Right atrium auricular region (tissue), 2 donors: ENCODE data around the gene ACTL7A. TPM values are rescaled to one million over a fixed set of nuclear protein-coding genes. Genes with fewer than 3 reads are reported as not detected.
"Not testable (repeated sequence)": the region's sequence is repeated elsewhere in the genome, so short reads cannot be mapped to it uniquely, and the experiment has no call there.

ENCODE experiments used
- DNase-seq: peaks from one replicate; pipeline ENCODE4 v3.0.0-alpha.2; 2019; ENCODE audit warnings: low spot score
- H3K27ac ChIP-seq, 2 donors: fragments of 200-600 bp; sonication (generic); 1 replicate in 1 of 2; 2 replicates in 1 of 2; pipeline ENCODE4 v1.5.1; 2016 to 2019
- H3K27me3 ChIP-seq, 2 donors: fragments of 200-600 bp; sonication (generic); one replicate each; pipeline versions ENCODE4 v1.5.1 to v1.6.0; 2017 to 2019
- H3K36me3 ChIP-seq: fragments of 200-600 bp; sonication (generic); one replicate; pipeline ENCODE4 v1.5.1; 2016
- H3K4me1 ChIP-seq, 2 donors: fragments of 200-600 bp; sonication (generic); one replicate each; pipeline versions ENCODE4 v1.5.1 to v1.6.0; 2017 to 2019
- H3K4me3 ChIP-seq, 2 donors: fragments of 200-600 bp; sonication (generic); 1 replicate in 1 of 2; 2 replicates in 1 of 2; pipeline ENCODE4 v1.5.1; 2017 to 2019; ENCODE audit warnings: mild to moderate bottlenecking in 1 of 2, moderate library complexity in 1 of 2
- H3K9me3 ChIP-seq, 2 donors: fragments of 200-600 bp; sonication (generic); one replicate each; pipeline ENCODE4 v1.5.1; 2019
- CTCF ChIP-seq, 2 donors: fragments of 200-600 bp; sonication (generic); IDR thresholded peaks; one replicate each; pipeline ENCODE4 v1.5.1; 2019; ENCODE audit warnings: antibody characterized with exemption in 2 of 2
- total RNA-seq, 2 donors: library from RNA; depleted of rRNA; stranded (reverse); fragments of >200 nt; gene quantifications; one replicate each; pipeline ENCODE4 v1.1.0, GENCODE V29; 2016

The ACTL7A gene
- total RNA-seq, 2 donors from 2014 or later, result not detected

GRCh38 chr9:108880738-108881316, 18.8 kb downstream of the ACTL7A start:
- Histone ChIP-seq H3K4me1 (peaks cover 0 to 4% of the 10 kb centered on the region in 2 donors), H3K27ac (no peak overlapping the region), H3K36me3 (peaks cover 69% of the 10 kb centered on the region), H3K27me3 (no peaks in the 10 kb centered on the region), H3K4me3 (no peak overlapping the region), H3K9me3 (peaks cover 0 to 6% of the 10 kb centered on the region in 2 donors)
- no peak for DNase-seq
- TF ChIP-seq CTCF (IDR thresholded peaks at IDR 0.05), result no peak

GRCh38 chr9:108882052-108882888, 20.2 kb downstream of the ACTL7A start:
- peaks cover 56% of the 10 kb centered on the region for H3K36me3 ChIP-seq
- no peaks in the 10 kb centered on the region for H3K27me3 ChIP-seq
- no peak for DNase-seq

GRCh38 chr9:108883085-108883484, 21.0 kb downstream of the ACTL7A start:
- H3K4me3 ChIP-seq, result no peak overlapping the region

More at GRCh38 chr9:108882052-108882888, 20.2 kb downstream of the ACTL7A start:
- no peak for TF ChIP-seq CTCF (IDR thresholded peaks at IDR 0.05)
- H3K4me1 ChIP-seq, result peaks cover 0 to 7% of the 10 kb centered on the region in 2 donors
- H3K27ac ChIP-seq, result no peak overlapping the region
- peaks cover 0 to 6% of the 10 kb centered on the region in 2 donors for H3K9me3 ChIP-seq
- H3K4me3 ChIP-seq, result no peak overlapping the region

GRCh38 chr9:108884701-108885100, 22.6 kb downstream of the ACTL7A start:
- H3K4me1 ChIP-seq, result peaks cover 0 to 14% of the 10 kb centered on the region in 2 donors
- no peak for DNase-seq
- peaks cover 0 to 6% of the 10 kb centered on the region in 2 donors for H3K9me3 ChIP-seq
- no peaks in the 10 kb centered on the region for H3K27me3 ChIP-seq
- peaks cover 32% of the 10 kb centered on the region for H3K36me3 ChIP-seq
- no peak overlapping the region for H3K27ac ChIP-seq
- no peak for TF ChIP-seq CTCF (IDR thresholded peaks at IDR 0.05)
- no peak overlapping the region for H3K4me3 ChIP-seq

More at GRCh38 chr9:108883085-108883484, 21.0 kb downstream of the ACTL7A start:
- Histone ChIP-seq H3K36me3 (peaks cover 48% of the 10 kb centered on the region), H3K27me3 (no peaks in the 10 kb centered on the region), H3K9me3 (peaks cover 0 to 6% of the 10 kb centered on the region in 2 donors), H3K27ac (no peak overlapping the region), H3K4me1 (peaks cover 0 to 7% of the 10 kb centered on the region in 2 donors)
- TF ChIP-seq CTCF (IDR thresholded peaks at IDR 0.05), result no peak
- DNase-seq, result no peak

- DNase-seq, result no peak
- no peak overlapping the region for H3K27ac ChIP-seq
These were observed 23.7 kb downstream of the ACTL7A start for GRCh38 chr9:108885643-108886348.

GRCh38 chr9:108886594-108887271, 24.7 kb downstream of the ACTL7A start:
- Histone ChIP-seq H3K36me3 (peaks cover 21% of the 10 kb centered on the region), H3K4me1 (peaks cover 0 to 14% of the 10 kb centered on the region in 2 donors)
- H3K27ac ChIP-seq, H3K4me3 ChIP-seq, H3K9me3 ChIP-seq, DNase-seq, H3K27me3 ChIP-seq: not testable (repeated sequence)

More at GRCh38 chr9:108885643-108886348, 23.7 kb downstream of the ACTL7A start:
- Histone ChIP-seq H3K4me1 (peaks cover 0 to 14% of the 10 kb centered on the region in 2 donors), H3K27me3 (no peaks in the 10 kb centered on the region), H3K9me3 (peaks cover 0 to 6% of the 10 kb centered on the region in 2 donors), H3K36me3 (peaks cover 21% of the 10 kb centered on the region), H3K4me3 (no peak overlapping the region)
- TF ChIP-seq CTCF (IDR thresholded peaks at IDR 0.05), result no peak
